HepG2 (cell line): ENCODE data around the gene HES6. TPM values are rescaled to one million over a fixed set of nuclear protein-coding genes. Genes with fewer than 3 reads are reported as not detected.

Source experiments
- BORCS8-MEF2B ChIP-seq: sonication (generic); formaldehyde crosslinking; IDR thresholded peaks from 2 replicates; pipeline ENCODE4 v1.8.0; 2022; ENCODE audit warnings: mild to moderate bottlenecking, missing genetic modification reagents
- GPN1 ChIP-seq: sonication (generic); formaldehyde crosslinking; IDR thresholded peaks from 2 replicates; pipeline ENCODE4 v1.5.1; 2020; ENCODE audit warnings: missing genetic modification reagents, borderline replicate concordance
- KLF9 ChIP-seq: IDR thresholded peaks from 2 replicates; pipeline ENCODE4 v1.6.1; 2016; ENCODE audit warnings: low read depth
- MAF1 ChIP-seq: sonication (generic); formaldehyde crosslinking; IDR thresholded peaks from 2 replicates; pipeline ENCODE4 v1.5.0; 2020; ENCODE audit warnings: missing genetic modification reagents, borderline replicate concordance
- MEIS1 ChIP-seq: sonication (generic); formaldehyde crosslinking; IDR thresholded peaks from 2 replicates; pipeline ENCODE4 v1.9.0; 2021; ENCODE audit warnings: mild to moderate bottlenecking, missing genetic modification reagents, moderate library complexity, borderline replicate concordance
- MTA3 ChIP-seq: sonication (generic); formaldehyde crosslinking; IDR thresholded peaks from 2 replicates; pipeline ENCODE4 v1.4.0; 2020; ENCODE audit warnings: missing genetic modification reagents
- MTF1 ChIP-seq: sonication (generic); formaldehyde crosslinking; IDR thresholded peaks from 2 replicates; pipeline ENCODE4 v1.5.0; 2020; ENCODE audit warnings: missing genetic modification reagents
- NFATC3 ChIP-seq: sonication (generic); formaldehyde crosslinking; IDR thresholded peaks from 2 replicates; pipeline ENCODE4 v1.5.1; 2020; ENCODE audit warnings: mild to moderate bottlenecking, missing genetic modification reagents
- RCOR2 ChIP-seq: IDR thresholded peaks from 2 replicates; pipeline ENCODE4 v1.6.1; 2016; ENCODE audit warnings: missing biosample characterization, missing genetic modification reagents
- ZC3H4 ChIP-seq: sonication (generic); formaldehyde crosslinking; IDR thresholded peaks from 2 replicates; pipeline ENCODE4 v1.4.0; 2020; ENCODE audit warnings: missing genetic modification reagents, borderline replicate concordance
- ZHX1 ChIP-seq: sonication (generic); formaldehyde crosslinking; IDR thresholded peaks from 2 replicates; pipeline ENCODE4 v1.8.1; 2022; ENCODE audit warnings: low read depth, mild to moderate bottlenecking, missing genetic modification reagents
- ZNF512B ChIP-seq: sonication (generic); formaldehyde crosslinking; IDR thresholded peaks from 2 replicates; pipeline ENCODE4 v1.5.1; 2020; ENCODE audit warnings: missing genetic modification reagents, mild to moderate bottlenecking, borderline replicate concordance
- ZNF556 ChIP-seq: sonication (generic); formaldehyde crosslinking; IDR thresholded peaks from 2 replicates; pipeline ENCODE4 v1.4.0; 2020; ENCODE audit warnings: mild to moderate bottlenecking, missing genetic modification reagents, borderline replicate concordance
- polyA plus RNA-seq, 8 experiments: library from polyadenylated mRNA; depleted of rRNA in 3 of 8; stranded (reverse) in 7 of 8; unstranded in 1 of 8; fragments of >200 nt; fragmentation: Illumina TruSeq in 4 of 8; extraction: Trizol in 4 of 8; gene quantifications; 2 replicates each; pipeline versions ENCODE4 v1.2.1 to v1.2.3, GENCODE V29; 2011 to 2016; ENCODE audit warnings: low read depth in 4 of 8, missing spikeins in 1 of 8, mixed read lengths in 1 of 8; ENCODE audit not compliant: insufficient read depth in 1 of 8
- total RNA-seq, 5 experiments: library from RNA; depleted of rRNA; stranded (reverse); fragments of >200 nt; fragmentation: Illumina TruSeq; extraction: Trizol; gene quantifications; 2 replicates each; pipeline ENCODE4 v1.2.3, GENCODE V29; 2016; ENCODE audit warnings: low read depth in 1 of 5
- TF ChIP-seq, protein P1 (sequence below): sonication (generic); formaldehyde crosslinking; conservative IDR thresholded peaks from 2 replicates; pipeline ENCODE4 v1.4.0; 2020; ENCODE audit warnings: mild to moderate bottlenecking, missing genetic modification reagents, moderate library complexity
- TF ChIP-seq, protein P2 (sequence below): IDR thresholded peaks from 2 replicates; pipeline ENCODE4 v1.6.1; 2016
- TF ChIP-seq, protein P3 (sequence below), 2 experiments: fragments of 450-650 bp in 1 of 2; sonication (generic) in 1 of 2; formaldehyde crosslinking; IDR thresholded peaks; 2 replicates each; pipeline versions ENCODE4 v1.5.0 to v1.8.0; 2020 to 2022; ENCODE audit warnings: mild to moderate bottlenecking in 1 of 2, missing genetic modification reagents in 1 of 2

HES6 gene
- total and polyA plus RNA-seq, 2 of the 13 experiments (the other 11 are each of a cell fraction or from before 2014, with no cell fraction given), result 19.5 to 82.8 TPM

GRCh38 chr2:238238766-238239542 lies 884 bp downstream of the HES6 start (continued):
- TF ChIP-seq ZNF512B (CRISPR knock-in tag), result no peak
- peak; percentile 77; the same call in 1 of the 2 replicates for TF ChIP-seq MAF1 (CRISPR knock-in tag)
- TF ChIP-seq, protein P1, sequence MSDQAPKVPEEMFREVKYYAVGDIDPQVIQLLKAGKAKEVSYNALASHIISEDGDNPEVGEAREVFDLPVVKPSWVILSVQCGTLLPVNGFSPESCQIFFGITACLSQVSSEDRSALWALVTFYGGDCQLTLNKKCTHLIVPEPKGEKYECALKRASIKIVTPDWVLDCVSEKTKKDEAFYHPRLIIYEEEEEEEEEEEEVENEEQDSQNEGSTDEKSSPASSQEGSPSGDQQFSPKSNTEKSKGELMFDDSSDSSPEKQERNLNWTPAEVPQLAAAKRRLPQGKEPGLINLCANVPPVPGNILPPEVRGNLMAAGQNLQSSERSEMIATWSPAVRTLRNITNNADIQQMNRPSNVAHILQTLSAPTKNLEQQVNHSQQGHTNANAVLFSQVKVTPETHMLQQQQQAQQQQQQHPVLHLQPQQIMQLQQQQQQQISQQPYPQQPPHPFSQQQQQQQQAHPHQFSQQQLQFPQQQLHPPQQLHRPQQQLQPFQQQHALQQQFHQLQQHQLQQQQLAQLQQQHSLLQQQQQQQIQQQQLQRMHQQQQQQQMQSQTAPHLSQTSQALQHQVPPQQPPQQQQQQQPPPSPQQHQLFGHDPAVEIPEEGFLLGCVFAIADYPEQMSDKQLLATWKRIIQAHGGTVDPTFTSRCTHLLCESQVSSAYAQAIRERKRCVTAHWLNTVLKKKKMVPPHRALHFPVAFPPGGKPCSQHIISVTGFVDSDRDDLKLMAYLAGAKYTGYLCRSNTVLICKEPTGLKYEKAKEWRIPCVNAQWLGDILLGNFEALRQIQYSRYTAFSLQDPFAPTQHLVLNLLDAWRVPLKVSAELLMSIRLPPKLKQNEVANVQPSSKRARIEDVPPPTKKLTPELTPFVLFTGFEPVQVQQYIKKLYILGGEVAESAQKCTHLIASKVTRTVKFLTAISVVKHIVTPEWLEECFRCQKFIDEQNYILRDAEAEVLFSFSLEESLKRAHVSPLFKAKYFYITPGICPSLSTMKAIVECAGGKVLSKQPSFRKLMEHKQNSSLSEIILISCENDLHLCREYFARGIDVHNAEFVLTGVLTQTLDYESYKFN (CRISPR knock-in tag), result no peak
- TF ChIP-seq RCOR2 (CRISPR knock-in tag), result no peak
- no peak for TF ChIP-seq MTA3
- TF ChIP-seq GPN1 (CRISPR knock-in tag), result peak; percentile 98
- TF ChIP-seq MTF1, result peak; percentile 97
- peak; percentile 59; the same call in 1 of the 2 replicates for TF ChIP-seq ZC3H4 (CRISPR knock-in tag)
- TF ChIP-seq, protein P2, sequence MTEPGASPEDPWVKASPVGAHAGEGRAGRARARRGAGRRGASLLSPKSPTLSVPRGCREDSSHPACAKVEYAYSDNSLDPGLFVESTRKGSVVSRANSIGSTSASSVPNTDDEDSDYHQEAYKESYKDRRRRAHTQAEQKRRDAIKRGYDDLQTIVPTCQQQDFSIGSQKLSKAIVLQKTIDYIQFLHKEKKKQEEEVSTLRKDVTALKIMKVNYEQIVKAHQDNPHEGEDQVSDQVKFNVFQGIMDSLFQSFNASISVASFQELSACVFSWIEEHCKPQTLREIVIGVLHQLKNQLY, result peak; percentile 93
- peak; percentile 96; the same call in 1 of the 2 replicates for TF ChIP-seq ZHX1 (CRISPR knock-in tag)
- no peak for TF ChIP-seq MEIS1 (CRISPR knock-in tag)
- TF ChIP-seq BORCS8-MEF2B (CRISPR knock-in tag), result peak; percentile 99
- 0 out of 2 replicates have a peak, but pooled peaks have one; percentile 70 for TF ChIP-seq KLF9
- TF ChIP-seq NFATC3 (CRISPR knock-in tag), result peak; percentile 67
- no peak for TF ChIP-seq ZNF556 (CRISPR knock-in tag)
- TF ChIP-seq, protein P3, sequence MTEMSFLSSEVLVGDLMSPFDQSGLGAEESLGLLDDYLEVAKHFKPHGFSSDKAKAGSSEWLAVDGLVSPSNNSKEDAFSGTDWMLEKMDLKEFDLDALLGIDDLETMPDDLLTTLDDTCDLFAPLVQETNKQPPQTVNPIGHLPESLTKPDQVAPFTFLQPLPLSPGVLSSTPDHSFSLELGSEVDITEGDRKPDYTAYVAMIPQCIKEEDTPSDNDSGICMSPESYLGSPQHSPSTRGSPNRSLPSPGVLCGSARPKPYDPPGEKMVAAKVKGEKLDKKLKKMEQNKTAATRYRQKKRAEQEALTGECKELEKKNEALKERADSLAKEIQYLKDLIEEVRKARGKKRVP (CRISPR knock-in tag; IDR thresholded peaks at IDR 0.05), result peak in 1 of 2 experiments; percentile 82; a peak in 2 of 4 replicates
